ENCODE results near the gene PIK3R1.

DNA sequence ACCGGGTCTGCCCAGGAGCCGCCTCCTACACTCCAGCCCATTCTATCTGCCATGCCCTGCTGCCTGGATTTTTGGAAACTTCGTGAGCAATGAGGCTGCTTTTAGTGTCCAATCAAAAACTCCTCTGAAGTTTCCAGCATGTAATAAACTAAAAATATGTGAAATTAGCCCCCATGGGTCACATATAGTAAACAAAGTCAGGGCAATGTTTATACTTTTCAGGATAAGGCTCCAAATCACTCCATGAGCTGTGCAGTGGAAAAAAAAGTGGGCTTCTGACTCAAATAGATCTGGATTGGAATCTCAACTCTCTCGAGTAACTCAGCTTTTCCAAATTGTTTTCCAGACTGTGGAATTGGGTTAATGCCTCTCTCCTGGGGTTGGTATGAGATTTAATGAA lies 68.2 kb downstream of the PIK3R1 start:
- TF ChIP-seq, protein P1, sequence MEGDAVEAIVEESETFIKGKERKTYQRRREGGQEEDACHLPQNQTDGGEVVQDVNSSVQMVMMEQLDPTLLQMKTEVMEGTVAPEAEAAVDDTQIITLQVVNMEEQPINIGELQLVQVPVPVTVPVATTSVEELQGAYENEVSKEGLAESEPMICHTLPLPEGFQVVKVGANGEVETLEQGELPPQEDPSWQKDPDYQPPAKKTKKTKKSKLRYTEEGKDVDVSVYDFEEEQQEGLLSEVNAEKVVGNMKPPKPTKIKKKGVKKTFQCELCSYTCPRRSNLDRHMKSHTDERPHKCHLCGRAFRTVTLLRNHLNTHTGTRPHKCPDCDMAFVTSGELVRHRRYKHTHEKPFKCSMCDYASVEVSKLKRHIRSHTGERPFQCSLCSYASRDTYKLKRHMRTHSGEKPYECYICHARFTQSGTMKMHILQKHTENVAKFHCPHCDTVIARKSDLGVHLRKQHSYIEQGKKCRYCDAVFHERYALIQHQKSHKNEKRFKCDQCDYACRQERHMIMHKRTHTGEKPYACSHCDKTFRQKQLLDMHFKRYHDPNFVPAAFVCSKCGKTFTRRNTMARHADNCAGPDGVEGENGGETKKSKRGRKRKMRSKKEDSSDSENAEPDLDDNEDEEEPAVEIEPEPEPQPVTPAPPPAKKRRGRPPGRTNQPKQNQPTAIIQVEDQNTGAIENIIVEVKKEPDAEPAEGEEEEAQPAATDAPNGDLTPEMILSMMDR (conservative IDR thresholded peaks at IDR 0.05; ENCODE audit: low read depth, low read length) = no peak
- TF ChIP-seq SMC3 (IDR thresholded peaks at IDR 0.05; ENCODE audit: low read depth, low read length) (no peak), BHLHE40 (IDR thresholded peaks at IDR 0.05; ENCODE audit: low read depth, low read length) (no peak), CEBPB (IDR thresholded peaks at IDR 0.05; ENCODE audit: low read depth, low read length) (no peak), POLR2A (IDR thresholded peaks at IDR 0.05; ENCODE audit: low read depth, low read length) (no peak), RAD21 (IDR thresholded peaks at IDR 0.05; ENCODE audit: low read length) (no peak), RCOR1 (IDR thresholded peaks at IDR 0.05; ENCODE audit: insufficient replicate concordance, low read length) (no peak), FOS (IDR thresholded peaks at IDR 0.05; ENCODE audit: low read depth, low read length) (no peak), MAZ (IDR thresholded peaks at IDR 0.05; ENCODE audit: borderline replicate concordance, low read depth, low read length) (no peak)
- TF ChIP-seq, protein P2, sequence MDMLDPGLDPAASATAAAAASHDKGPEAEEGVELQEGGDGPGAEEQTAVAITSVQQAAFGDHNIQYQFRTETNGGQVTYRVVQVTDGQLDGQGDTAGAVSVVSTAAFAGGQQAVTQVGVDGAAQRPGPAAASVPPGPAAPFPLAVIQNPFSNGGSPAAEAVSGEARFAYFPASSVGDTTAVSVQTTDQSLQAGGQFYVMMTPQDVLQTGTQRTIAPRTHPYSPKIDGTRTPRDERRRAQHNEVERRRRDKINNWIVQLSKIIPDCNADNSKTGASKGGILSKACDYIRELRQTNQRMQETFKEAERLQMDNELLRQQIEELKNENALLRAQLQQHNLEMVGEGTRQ (IDR thresholded peaks at IDR 0.05; ENCODE audit: low read depth, low read length) = no peak
- TF ChIP-seq, protein P3, sequence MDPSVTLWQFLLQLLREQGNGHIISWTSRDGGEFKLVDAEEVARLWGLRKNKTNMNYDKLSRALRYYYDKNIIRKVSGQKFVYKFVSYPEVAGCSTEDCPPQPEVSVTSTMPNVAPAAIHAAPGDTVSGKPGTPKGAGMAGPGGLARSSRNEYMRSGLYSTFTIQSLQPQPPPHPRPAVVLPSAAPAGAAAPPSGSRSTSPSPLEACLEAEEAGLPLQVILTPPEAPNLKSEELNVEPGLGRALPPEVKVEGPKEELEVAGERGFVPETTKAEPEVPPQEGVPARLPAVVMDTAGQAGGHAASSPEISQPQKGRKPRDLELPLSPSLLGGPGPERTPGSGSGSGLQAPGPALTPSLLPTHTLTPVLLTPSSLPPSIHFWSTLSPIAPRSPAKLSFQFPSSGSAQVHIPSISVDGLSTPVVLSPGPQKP (IDR thresholded peaks at IDR 0.05; ENCODE audit: borderline replicate concordance, low read depth, low read length) = no peak
